Measurements from ENCODE around the gene TLDC2.
A peak's percentile ranks its signal among the peaks of the same experiment; 100 is the strongest.
"Not testable (repeated sequence)": the region's sequence is repeated elsewhere in the genome, so short reads cannot be mapped to it uniquely, and the experiment has no call there.

The TLDC2 gene

GRCh38 chr20:36875702-36876472 is at the start of gene TLDC2:
Gene TLDC2 (plus strand): TSS chr20:36876138. CDS start chr20:36876175, 37 bp downstream.
- no peak for DNase-seq

GRCh38 chr20:36826554-36827244 is 49.2 kb upstream of the TLDC2 start:
- no peak for DNase-seq

GRCh38 chr20:36827541-36828279 is 48.2 kb upstream of the TLDC2 start:
- no peak for DNase-seq

- DNase-seq: no peak
Measured at GRCh38 chr20:36830791-36831691, 44.9 kb upstream of the TLDC2 start.

GRCh38 chr20:36832791-36833190 is 43.1 kb upstream of the TLDC2 start:
- DNase-seq: no peak

- DNase-seq: no peak
Measured at GRCh38 chr20:36833275-36834020, 42.5 kb upstream of the TLDC2 start.

GRCh38 chr20:36835025-36835424 is 40.9 kb upstream of the TLDC2 start:
- no peak for DNase-seq

GRCh38 chr20:36835453-36836198 is 40.3 kb upstream of the TLDC2 start:
- peak; percentile 88 for DNase-seq

GRCh38 chr20:36836591-36837269 is 39.2 kb upstream of the TLDC2 start:
- peak; percentile 77 for DNase-seq

GRCh38 chr20:36838376-36838775 is 37.6 kb upstream of the TLDC2 start:
- not testable (repeated sequence) for DNase-seq

GRCh38 chr20:36839150-36839549 is 36.8 kb upstream of the TLDC2 start:
- DNase-seq: no peak

GRCh38 chr20:36841030-36841429 is 34.9 kb upstream of the TLDC2 start:
- DNase-seq: not testable (repeated sequence)

GRCh38 chr20:36845288-36845971 is 30.5 kb upstream of the TLDC2 start:
- no peak for DNase-seq

- no peak for DNase-seq
Measured at GRCh38 chr20:36847009-36847709, 28.8 kb upstream of the TLDC2 start.

- no peak for DNase-seq
Measured at GRCh38 chr20:36847710-36848040, 28.3 kb upstream of the TLDC2 start.

- DNase-seq: no peak
Measured at GRCh38 chr20:36848078-36848660, 27.8 kb upstream of the TLDC2 start.

- no peak for DNase-seq
Measured at GRCh38 chr20:36848677-36849076, 27.3 kb upstream of the TLDC2 start.

GRCh38 chr20:36849333-36850065 is 26.4 kb upstream of the TLDC2 start:
- DNase-seq: no peak

Data from stimulated activated CD4-positive, alpha-beta T cell treated with anti-CD3 and anti-CD28 coated beads, Interleukin-1b, Interleukin-23, amount 100 ng/mL, for 48 hours (primary cell).